OCI-LY1 (cell line): ENCODE data around the gene PCDHGA7.

Source experiments
- H2AFZ ChIP-seq: fragments of 200-600 bp; sonication (generic), shearing (Covaris generic); 2 replicates; pipeline ENCODE4 v1.6.0; 2014; ENCODE audit warnings: antibody characterized with exemption, mild to moderate bottlenecking, low read length
- H3F3A ChIP-seq: fragments of 200-600 bp; sonication (generic), shearing (Covaris generic); 2 replicates; pipeline ENCODE4 v1.6.0; 2014; ENCODE audit warnings: mild to moderate bottlenecking, antibody characterized with exemption, low read length, moderate library complexity; ENCODE audit not compliant: insufficient read depth
- H3K27ac ChIP-seq: fragments of 200-600 bp; sonication (generic); 2 replicates; pipeline ENCODE4 v1.5.1; 2014; ENCODE audit warnings: low read length, mixed run types, mild to moderate bottlenecking, low read depth; ENCODE audit not compliant: poor library complexity, severe bottlenecking
- H3K27me3 ChIP-seq: fragments of 200-600 bp; sonication (generic); 2 replicates; pipeline ENCODE4 v1.6.0; 2014; ENCODE audit warnings: antibody characterized with exemption, mild to moderate bottlenecking, low read length, moderate library complexity; ENCODE audit not compliant: insufficient read depth
- H3K36me3 ChIP-seq: fragments of 200-600 bp; sonication (generic); 2 replicates; pipeline ENCODE4 v1.6.1; 2014; ENCODE audit warnings: mild to moderate bottlenecking, antibody characterized with exemption, low read length, moderate library complexity, mixed read lengths; ENCODE audit not compliant: insufficient read depth
- H3K4me1 ChIP-seq: fragments of 200-600 bp; sonication (generic); 2 replicates; pipeline ENCODE4 v1.5.1; 2014; ENCODE audit warnings: mild to moderate bottlenecking, low read length, moderate library complexity; ENCODE audit not compliant: insufficient read depth, severe bottlenecking
- H3K4me2 ChIP-seq: fragments of 200-600 bp; sonication (generic), shearing (Covaris generic); 2 replicates; pipeline ENCODE4 v1.6.1; 2014; ENCODE audit warnings: low read length
- H3K4me3 ChIP-seq: fragments of 200-600 bp; sonication (generic); 2 replicates; pipeline ENCODE4 v1.5.1; 2014; ENCODE audit warnings: low read length, low read depth, mild to moderate bottlenecking, mixed read lengths; ENCODE audit not compliant: poor library complexity, severe bottlenecking
- H3K79me2 ChIP-seq: fragments of 200-600 bp; shearing (Covaris generic); 2 replicates; pipeline ENCODE4 v1.6.1; 2016; ENCODE audit warnings: mixed run types, low read length, mixed read lengths; ENCODE audit not compliant: insufficient read depth
- H3K9ac ChIP-seq: fragments of 200-600 bp; sonication (generic), shearing (Covaris generic); 2 replicates; pipeline ENCODE4 v1.6.1; 2014; ENCODE audit warnings: mild to moderate bottlenecking, low read length, mixed read lengths
- H3K9me2 ChIP-seq: fragments of 200-600 bp; sonication (generic), shearing (Covaris generic); 2 replicates; pipeline ENCODE4 v1.6.1; 2014; ENCODE audit warnings: low read depth, mild to moderate bottlenecking, low read length, mixed read lengths
- H3K9me3 ChIP-seq: fragments of 200-600 bp; shearing (Covaris generic); 2 replicates; pipeline ENCODE4 v1.6.1; 2014; ENCODE audit warnings: low read length, mixed read lengths
- H4K20me1 ChIP-seq: fragments of 200-600 bp; sonication (generic), shearing (Covaris generic); 2 replicates; pipeline ENCODE4 v1.6.0; 2016; ENCODE audit warnings: mild to moderate bottlenecking, low read length; ENCODE audit not compliant: insufficient read depth
- EZH2 ChIP-seq: fragments of 200-600 bp; sonication (generic), shearing (Covaris generic); IDR thresholded peaks from 2 replicates; pipeline ENCODE4 v1.8.0; 2017; ENCODE audit warnings: borderline replicate concordance, mixed run types, mild to moderate bottlenecking, antibody characterized with exemption, low read length, moderate library complexity, mixed read lengths
- TF ChIP-seq, protein P1 (sequence below): fragments of 200-600 bp; sonication (generic), shearing (Covaris generic); IDR thresholded peaks from 2 replicates; pipeline ENCODE4 v1.5.1; 2017; ENCODE audit warnings: mild to moderate bottlenecking, antibody characterized with exemption, low read length, moderate library complexity, mixed read lengths

PCDHGA7 gene

DNA sequence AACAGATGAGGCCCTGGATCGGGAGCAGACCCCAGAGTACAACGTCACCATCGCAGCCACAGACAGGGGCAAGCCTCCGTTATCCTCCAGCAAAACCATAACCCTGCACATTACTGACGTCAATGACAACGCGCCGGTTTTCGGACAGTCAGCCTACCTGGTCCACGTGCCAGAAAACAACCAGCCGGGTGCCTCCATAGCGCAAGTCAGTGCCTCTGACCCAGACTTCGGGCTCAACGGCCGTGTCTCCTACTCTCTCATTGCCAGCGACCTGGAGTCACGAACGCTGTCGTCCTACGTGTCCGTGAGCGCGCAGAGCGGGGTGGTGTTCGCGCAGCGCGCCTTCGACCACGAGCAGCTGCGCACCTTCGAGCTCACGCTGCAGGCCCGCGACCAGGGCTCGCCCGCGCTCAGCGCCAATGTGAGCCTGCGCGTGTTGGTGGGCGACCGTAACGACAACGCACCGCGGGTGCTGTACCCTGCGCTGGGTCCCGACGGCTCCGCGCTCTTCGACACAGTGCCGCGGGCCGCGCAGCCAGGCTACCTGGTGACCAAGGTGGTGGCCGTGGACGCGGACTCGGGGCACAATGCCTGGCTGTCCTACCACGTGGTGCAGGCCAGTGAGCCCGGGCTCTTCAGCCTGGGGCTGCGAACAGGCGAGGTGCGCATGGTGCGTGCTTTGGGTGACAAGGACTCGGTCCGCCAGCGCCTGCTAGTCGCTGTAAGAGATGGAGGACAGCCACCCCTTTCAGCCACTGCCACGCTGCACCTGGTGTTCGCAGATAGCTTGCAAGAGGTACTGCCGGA lies 36.7 kb downstream of the PCDHGA7 start:
- peaks cover 26% of the 10 kb centered on the region for H3K9me3 ChIP-seq
- H3K4me3 ChIP-seq, result no peak overlapping the region
- no peak overlapping the region for H3K27ac ChIP-seq
- TF ChIP-seq, protein P1, sequence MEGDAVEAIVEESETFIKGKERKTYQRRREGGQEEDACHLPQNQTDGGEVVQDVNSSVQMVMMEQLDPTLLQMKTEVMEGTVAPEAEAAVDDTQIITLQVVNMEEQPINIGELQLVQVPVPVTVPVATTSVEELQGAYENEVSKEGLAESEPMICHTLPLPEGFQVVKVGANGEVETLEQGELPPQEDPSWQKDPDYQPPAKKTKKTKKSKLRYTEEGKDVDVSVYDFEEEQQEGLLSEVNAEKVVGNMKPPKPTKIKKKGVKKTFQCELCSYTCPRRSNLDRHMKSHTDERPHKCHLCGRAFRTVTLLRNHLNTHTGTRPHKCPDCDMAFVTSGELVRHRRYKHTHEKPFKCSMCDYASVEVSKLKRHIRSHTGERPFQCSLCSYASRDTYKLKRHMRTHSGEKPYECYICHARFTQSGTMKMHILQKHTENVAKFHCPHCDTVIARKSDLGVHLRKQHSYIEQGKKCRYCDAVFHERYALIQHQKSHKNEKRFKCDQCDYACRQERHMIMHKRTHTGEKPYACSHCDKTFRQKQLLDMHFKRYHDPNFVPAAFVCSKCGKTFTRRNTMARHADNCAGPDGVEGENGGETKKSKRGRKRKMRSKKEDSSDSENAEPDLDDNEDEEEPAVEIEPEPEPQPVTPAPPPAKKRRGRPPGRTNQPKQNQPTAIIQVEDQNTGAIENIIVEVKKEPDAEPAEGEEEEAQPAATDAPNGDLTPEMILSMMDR, result no peak
- TF ChIP-seq EZH2, result no peak
- H3F3A ChIP-seq, result no peaks in the 10 kb centered on the region
- no peak overlapping the region for H3K9ac ChIP-seq
- H2AFZ ChIP-seq, result no peak overlapping the region
- no peaks in the 10 kb centered on the region for H3K9me2 ChIP-seq
- no peaks in the 10 kb centered on the region for H3K36me3 ChIP-seq
- no peaks in the 10 kb centered on the region for H3K79me2 ChIP-seq
- no peaks in the 10 kb centered on the region for H4K20me1 ChIP-seq
- no peaks in the 10 kb centered on the region for H3K4me1 ChIP-seq
- H3K27me3 ChIP-seq, result no peaks in the 10 kb centered on the region
- no peak overlapping the region for H3K4me2 ChIP-seq

DNA sequence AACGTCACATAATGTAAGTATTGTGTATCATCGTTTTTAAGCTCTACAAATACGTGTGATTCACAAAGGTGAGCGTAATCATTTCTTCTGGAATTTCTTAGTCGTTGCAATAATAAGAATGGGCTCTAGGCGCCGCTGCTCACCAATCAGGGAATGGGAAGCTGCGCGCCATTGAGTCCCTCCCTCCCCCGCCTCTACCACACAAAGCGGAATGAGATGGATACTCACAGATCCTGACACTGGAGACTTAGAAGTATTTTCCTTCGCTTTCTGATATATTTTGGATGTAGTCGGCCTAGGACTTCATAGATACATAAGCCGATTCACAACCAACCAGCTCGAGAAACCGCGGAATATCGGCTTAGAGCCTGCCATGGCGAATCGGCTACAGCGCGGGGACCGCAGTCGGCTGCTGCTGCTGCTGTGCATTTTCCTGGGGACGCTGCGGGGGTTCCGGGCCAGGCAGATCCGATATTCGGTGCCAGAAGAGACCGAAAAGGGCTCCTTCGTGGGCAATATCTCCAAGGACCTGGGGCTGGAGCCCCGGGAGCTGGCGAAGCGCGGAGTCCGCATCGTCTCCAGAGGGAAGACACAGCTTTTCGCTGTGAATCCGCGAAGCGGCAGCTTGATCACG lies 38.4 kb downstream of the PCDHGA7 start, which contains the start of gene PCDHGA11:
TSS of gene PCDHGA11 (plus strand) at position 197 of the 634 bp plus-strand sequence. CDS start at position 374, 177 bp downstream.
- H2AFZ ChIP-seq, result no peak within 1 kb of the TSS
- no peak within 1 kb of the TSS for H3K27ac ChIP-seq
- H3K79me2 ChIP-seq, result no peaks in the 10 kb centered on the region
- H3K4me1 ChIP-seq, result no peaks in the 10 kb centered on the region
- no peak within 1 kb of the TSS for H3K4me3 ChIP-seq
- H3K9me3 ChIP-seq, result peaks cover 23% of the 10 kb centered on the region
- H3K9me2 ChIP-seq, result no peaks in the 10 kb centered on the region
- H3K36me3 ChIP-seq, result no peaks in the 10 kb centered on the region
- no peaks in the 10 kb centered on the region for H3F3A ChIP-seq
- H3K4me2 ChIP-seq, result no peak within 1 kb of the TSS
- TF ChIP-seq, protein P1, result no peak
- no peak for TF ChIP-seq EZH2
- no peaks in the 10 kb centered on the region for H4K20me1 ChIP-seq
- no peak within 1 kb of the TSS for H3K9ac ChIP-seq
- no peaks in the 10 kb centered on the region for H3K27me3 ChIP-seq

DNA sequence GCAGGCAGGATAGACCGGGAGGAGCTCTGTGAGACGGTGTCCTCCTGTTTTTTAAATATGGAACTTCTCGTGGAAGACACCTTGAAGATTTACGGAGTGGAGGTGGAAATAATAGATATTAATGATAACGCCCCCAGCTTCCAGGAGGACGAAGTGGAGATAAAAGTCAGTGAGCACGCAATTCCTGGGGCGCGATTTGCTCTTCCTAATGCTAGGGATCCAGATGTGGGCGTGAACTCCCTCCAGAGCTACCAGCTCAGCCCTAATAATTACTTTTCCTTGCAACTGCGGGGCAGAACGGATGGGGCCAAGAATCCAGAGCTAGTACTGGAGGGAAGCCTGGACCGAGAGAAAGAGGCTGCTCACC lies 38.9 kb downstream of the PCDHGA7 start:
- H3K4me2 ChIP-seq, result no peak overlapping the region
- H3K9ac ChIP-seq, result no peak overlapping the region

More for the DNA sequence above, 38.9 kb downstream of the PCDHGA7 start:
- H3K27ac ChIP-seq, result no peak overlapping the region
- H3K9me2 ChIP-seq, result no peaks in the 10 kb centered on the region
- H3K4me3 ChIP-seq, result no peak overlapping the region
- TF ChIP-seq EZH2, result no peak
- TF ChIP-seq, protein P1, result no peak
- H3K9me3 ChIP-seq, result peaks cover 23% of the 10 kb centered on the region
- H3K79me2 ChIP-seq, result no peaks in the 10 kb centered on the region
- no peak overlapping the region for H2AFZ ChIP-seq
- no peaks in the 10 kb centered on the region for H4K20me1 ChIP-seq
- H3K4me1 ChIP-seq, result no peaks in the 10 kb centered on the region
- no peaks in the 10 kb centered on the region for H3K36me3 ChIP-seq
- no peaks in the 10 kb centered on the region for H3F3A ChIP-seq
- no peaks in the 10 kb centered on the region for H3K27me3 ChIP-seq
